GM13976 (cell line): ENCODE measurements around the gene ALK.

ENCODE experiments used
- DNase-seq: peaks from one replicate; pipeline ENCODE4 v3.0.0; 2012; ENCODE audit warnings: low spot score
- in situ Hi-C: fragments of 300-500 bp; cut with MboI; formaldehyde crosslinking; loops from one replicate; pipeline ENCODE4 v1.12.0; 2022; ENCODE audit warnings: low sequenced_read_pairs, mixed read lengths, inconsistent platforms; ENCODE audit not compliant: unreplicated experiment
- TF ChIP-seq, protein P1 (sequence below): IDR thresholded peaks from 2 replicates; pipeline ENCODE4 v1.5.1; 2012; ENCODE audit warnings: borderline replicate concordance, mild to moderate bottlenecking; ENCODE audit not compliant: insufficient read depth; ENCODE audit errors: extremely low read depth, missing control alignments, control extremely low read depth

Gene ALK

DNA sequence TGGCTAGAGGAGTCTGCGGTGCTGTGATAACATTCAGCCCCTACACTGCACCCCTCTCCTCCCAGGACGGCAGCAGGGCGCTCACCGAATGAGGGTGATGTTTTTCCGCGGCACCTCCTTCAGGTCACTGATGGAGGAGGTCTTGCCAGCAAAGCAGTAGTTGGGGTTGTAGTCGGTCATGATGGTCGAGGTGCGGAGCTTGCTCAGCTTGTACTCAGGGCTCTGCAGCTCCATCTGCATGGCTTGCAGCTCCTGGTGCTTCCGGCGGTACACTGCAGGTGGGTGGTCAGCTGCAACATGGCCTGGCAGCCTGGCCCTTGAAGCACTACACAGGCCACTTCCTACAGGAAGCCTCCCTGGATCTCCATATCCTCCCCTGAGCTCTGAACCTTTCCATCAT, 698.1 kb downstream of the ALK start:
- DNase-seq = peak; percentile 7
- TF ChIP-seq, protein P1, sequence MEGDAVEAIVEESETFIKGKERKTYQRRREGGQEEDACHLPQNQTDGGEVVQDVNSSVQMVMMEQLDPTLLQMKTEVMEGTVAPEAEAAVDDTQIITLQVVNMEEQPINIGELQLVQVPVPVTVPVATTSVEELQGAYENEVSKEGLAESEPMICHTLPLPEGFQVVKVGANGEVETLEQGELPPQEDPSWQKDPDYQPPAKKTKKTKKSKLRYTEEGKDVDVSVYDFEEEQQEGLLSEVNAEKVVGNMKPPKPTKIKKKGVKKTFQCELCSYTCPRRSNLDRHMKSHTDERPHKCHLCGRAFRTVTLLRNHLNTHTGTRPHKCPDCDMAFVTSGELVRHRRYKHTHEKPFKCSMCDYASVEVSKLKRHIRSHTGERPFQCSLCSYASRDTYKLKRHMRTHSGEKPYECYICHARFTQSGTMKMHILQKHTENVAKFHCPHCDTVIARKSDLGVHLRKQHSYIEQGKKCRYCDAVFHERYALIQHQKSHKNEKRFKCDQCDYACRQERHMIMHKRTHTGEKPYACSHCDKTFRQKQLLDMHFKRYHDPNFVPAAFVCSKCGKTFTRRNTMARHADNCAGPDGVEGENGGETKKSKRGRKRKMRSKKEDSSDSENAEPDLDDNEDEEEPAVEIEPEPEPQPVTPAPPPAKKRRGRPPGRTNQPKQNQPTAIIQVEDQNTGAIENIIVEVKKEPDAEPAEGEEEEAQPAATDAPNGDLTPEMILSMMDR = no peak
- in situ Hi-C loops = no loop called here

DNA sequence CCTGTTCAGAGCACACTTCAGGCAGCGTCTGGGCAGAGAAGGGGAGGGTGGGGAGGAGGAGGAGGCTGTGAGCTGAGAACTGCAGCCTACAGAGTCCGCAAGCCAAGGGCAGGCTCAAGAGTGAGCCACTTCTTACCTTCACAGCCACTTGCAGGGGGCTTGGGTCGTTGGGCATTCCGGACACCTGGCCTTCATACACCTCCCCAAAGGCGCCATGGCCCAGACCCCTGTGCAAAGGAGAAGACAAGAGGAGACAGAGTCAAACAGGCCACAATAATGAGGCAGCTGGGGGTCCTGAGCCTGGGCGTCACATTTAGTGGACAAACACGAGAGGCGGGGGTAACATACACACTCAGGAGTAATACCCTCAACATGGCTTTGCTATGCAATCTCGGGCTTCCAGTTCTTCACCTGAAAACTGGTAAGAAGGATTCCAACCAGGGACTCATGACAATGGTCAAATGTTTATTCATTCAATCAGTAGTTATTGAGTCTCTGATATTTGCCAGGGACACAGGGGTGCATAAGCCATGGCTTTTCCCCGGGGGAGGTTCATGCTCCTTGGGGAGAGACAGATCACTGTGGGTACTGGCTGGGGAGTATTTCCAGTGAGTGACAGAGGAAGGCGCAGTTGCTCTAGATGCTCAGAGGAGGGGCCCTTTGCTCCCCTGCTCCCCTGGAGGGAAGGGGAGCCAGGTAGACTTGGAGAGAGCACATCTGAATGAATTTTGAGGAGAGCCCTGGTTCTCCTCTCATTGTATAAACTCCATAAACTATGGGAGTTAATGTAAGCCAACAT, 698.8 kb downstream of the ALK start:
- TF ChIP-seq, protein P1 = no peak
- in situ Hi-C loops = no loop called here

DNA sequence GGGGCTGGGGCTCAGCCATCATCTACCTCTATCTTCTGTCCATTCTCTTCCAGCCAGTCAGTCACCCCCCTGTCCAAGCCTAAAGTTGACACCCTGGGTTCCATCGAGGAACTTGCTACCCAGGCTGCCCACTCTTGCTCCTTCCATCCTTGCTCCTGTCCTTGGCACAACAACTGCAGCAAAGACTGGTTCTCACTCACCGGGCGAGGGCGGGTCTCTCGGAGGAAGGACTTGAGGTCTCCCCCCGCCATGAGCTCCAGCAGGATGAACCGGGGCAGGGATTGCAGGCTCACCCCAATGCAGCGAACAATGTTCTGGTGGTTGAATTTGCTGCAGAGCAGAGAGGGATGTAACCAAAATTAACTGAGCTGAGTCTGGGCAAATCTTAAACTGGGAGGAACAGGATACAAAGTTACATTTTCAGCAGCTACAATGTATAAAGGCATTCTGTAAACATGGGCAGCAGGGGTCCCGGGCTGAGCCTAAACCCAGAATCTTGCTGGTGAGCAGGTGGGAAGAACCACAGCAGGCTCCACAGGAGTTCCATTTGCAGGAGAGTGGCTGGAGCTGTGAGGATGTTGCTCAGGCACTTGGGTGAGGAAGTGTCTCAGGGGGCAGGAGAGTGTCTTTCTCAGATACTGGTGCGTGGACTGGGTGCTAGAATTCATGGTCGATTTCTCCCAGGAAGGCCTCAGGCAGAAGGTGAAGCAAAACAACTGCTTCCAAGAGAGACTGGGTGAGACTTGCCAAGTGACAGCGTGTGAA, 700.7 kb downstream of the ALK start:
- TF ChIP-seq, protein P1 = no peak
- in situ Hi-C loops = no loop called here
- no peak for DNase-seq

More for the DNA sequence above, 698.8 kb downstream of the ALK start:
- peak; percentile 11 for DNase-seq

DNA sequence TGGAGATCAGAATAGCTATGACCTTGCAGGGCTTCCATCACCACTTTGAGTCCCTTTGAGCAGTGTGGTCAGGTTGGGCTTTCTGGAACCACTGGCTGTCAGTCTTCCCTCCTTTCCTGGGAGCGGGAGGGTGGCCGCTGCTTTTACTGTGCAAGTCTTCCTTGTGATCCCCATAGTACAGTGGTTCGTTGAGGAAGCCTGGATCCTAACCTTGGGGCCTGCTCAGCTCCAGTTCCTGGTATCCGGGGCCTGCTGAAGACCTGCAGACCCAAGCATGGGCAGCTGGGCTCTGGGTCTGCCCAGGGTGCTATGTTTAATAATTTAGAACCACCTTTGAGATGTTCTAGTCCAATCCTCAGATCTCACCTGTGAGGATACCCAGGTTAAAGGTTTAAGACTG, 702.0 kb downstream of the ALK start:
- in situ Hi-C loops = no loop called here
- DNase-seq = peak; percentile 10
- TF ChIP-seq, protein P1 = no peak

DNA sequence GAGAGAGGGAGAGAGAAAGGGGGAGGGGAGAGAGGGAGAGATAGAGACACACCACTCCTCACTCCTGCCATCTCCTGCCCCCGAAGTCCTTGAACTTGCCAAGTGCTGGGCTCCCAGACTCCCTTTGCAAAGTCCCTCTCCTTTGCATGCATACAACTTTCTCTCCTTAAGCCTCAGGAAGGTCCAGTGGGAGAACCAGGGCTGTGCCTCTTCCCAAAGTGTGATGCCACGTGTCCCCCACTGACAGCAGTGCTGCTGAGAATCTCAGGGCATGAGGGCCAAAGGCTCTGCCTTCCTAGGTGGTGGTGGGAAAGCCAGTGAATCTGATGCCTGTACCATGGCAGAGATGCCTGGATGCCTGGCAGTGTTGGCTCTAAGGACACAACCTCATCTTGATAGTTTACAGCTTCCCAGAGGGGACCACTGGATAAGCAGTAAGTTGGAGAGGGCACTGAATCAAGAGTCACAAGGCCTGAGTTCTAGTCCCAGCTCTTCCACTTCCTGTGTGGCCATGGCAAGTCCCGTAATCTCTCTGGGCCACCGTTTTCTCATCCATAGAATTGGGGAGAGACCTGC, 702.7 kb downstream of the ALK start:
- in situ Hi-C loops = no loop called here
- DNase-seq = no peak
- TF ChIP-seq, protein P1 = no peak

DNA sequence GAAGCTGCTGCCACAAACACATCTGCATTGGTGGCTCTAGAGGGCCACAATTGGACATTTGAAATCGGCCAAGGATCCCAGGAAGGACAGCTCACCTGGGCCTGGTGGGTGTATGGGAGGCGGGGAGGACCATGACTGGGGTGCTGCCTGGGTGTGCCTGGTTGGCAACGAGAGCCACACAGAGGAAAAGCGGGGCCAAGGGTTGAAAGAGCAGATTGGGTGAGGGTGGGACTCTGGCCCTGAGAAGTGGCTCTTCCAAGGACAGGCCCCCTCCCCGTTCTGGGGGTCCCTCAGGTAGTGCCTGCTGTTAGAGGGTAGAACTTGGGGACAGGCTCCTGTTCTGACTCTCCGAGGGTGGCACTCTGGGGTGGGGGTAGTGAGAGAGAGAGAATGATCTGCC, 703.3 kb downstream of the ALK start:
- peak; percentile 13 for DNase-seq
- TF ChIP-seq, protein P1 = no peak
- in situ Hi-C loops = no loop called here
